K562 treated with DMSO at 1 percent for 12 hours (cell line): ENCODE results near the gene SLAIN2. TPM values are rescaled to one million over a fixed set of nuclear protein-coding genes. Genes with fewer than 3 reads are reported as not detected.

Source experiments
- total RNA-seq: library from RNA; unstranded; fragments of 300-600 nt; gene quantifications from 2 replicates; pipeline ENCODE4 v1.2.3, GENCODE V29; 2022; ENCODE audit not compliant: insufficient read depth

SLAIN2 gene
- total RNA-seq, result 4.4 and 18.3 TPM in 2 replicates

DNA sequence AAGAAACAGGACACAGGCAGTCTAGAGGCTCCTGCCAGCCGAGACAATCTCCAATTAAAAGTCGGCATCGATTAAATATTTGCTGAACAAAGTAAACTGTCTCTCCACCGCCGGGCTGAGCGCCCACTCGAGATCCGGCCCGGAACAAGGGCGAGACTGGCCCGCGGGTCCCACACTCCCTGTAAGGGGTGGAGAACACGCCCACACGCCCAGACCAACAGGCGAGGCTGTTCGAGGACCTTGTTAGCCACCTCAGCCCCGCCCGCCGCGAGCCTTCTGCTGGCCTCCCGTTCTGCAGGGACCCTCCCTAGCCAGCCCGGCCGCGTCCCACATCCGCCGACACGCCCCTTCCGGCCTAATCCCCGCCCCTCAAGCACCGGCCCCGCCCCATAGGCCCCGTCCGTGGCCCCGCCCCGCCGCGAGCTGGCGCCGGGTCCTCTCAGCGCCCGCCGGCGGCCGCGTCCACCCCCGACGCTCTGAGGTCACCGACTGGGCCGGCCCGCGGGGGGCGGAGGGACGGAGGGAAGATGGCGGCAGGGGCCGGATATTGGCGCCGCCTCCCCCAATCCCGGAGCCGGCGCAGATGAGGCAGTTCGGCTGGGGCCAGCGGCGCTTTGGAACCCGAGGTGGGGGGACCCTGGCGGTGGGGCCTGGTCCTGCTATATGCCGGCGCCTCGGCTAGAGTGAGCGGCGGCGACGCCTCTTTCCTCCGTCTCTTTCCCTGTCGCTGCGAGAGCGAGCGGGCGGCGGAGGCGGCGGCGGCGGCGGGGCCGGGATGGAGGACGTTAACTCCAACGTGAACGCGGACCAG lies at the start of gene SLAIN2:
TSS of gene SLAIN2 (plus strand) at position 565 of the 811 bp plus-strand sequence. CDS start at position 776, 211 bp downstream.

Other genes starting within 250 kb of the SLAIN2 start
- gene TXK, start 207.3 kb upstream of the SLAIN2 start, total RNA-seq, result 3.8 TPM in 1 of 2 replicates, not detected in the other
- 1.7 and 6.6 TPM in 2 replicates for gene TEC, start 71.7 kb upstream of the SLAIN2 start, total RNA-seq
- 9.3 and 11.8 TPM in 2 replicates for gene SLC10A4, start 141.8 kb downstream of the SLAIN2 start, total RNA-seq
- 0.63 TPM in 1 of 2 replicates, not detected in the other for gene ZAR1, start 148.7 kb downstream of the SLAIN2 start, total RNA-seq